GM21529 (cell line): ENCODE results near the gene MPV17L.
"Not testable (repeated sequence)": the region's sequence is repeated elsewhere in the genome, so short reads cannot be mapped to it uniquely, and the experiment has no call there.

Source experiments
- ATAC-seq: cut with Tn5 transposase; IDR thresholded peaks from one replicate; pipeline ENCODE4 v1.9.1; 2021; ENCODE audit not compliant: unreplicated experiment

The MPV17L gene

GRCh38 chr16:15407756-15408155 lies 12.2 kb downstream of the MPV17L start:
- ATAC-seq, result not testable (repeated sequence)

DNA sequence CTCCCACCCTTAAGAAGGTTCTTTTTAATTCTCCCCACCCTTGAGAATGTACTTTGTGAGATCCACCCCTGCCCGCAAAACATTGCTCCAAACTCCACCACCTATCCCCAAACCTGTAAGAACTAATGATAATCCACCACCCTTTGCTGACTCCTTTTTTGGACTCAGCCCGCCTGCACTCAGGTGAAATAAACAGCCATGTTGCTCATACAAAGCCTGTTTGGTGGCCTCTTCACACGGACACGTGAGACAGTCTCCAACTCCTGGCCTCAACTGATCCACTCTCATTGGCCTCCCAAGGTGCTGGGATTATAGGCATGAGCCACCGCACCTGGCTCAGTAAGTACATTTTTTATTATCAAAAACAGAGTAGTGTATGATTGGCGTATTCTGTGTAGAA lies 13.9 kb downstream of the MPV17L start:
- ATAC-seq, result not testable (repeated sequence)

DNA sequence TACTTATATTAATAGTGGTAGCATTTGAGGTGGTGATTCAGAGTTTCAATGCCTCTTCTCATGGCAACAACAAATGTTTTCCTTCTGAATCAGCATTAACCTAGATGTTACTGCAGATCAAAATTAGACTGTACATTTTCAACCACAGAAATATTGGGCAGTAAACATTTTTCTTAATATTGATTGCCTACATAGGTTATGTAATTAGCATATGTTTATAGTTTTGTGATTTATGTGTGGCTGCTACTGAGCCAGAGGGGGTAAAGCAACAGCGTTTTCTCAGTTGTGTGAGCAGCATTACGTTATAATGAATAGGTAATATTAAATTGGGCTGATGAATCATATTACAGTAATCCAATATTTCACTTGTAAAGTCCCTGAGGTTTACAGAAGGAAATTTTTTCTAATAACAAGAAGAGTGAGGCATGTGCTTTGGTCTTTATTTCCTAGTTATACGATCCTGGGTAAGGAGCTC lies 20.0 kb downstream of the MPV17L start:
- no peak for ATAC-seq

DNA sequence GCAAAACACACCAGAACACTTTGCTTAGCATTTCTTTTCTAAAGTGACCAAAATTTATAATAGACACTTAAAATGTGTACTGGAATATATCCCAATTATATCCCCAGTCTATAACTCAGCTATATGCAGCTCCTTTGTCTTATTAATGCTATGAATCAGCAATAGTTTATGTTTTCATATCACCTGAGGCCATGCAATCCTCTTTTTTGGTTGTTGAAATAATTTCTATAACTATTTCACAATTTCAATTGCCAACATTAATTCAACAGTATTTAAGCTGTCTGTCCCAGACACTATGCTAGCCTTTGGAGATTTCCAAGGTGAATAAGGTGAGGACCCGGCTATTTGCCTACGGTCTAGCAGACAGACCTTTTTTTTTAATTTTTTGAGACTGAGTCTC lies 21.6 kb downstream of the MPV17L start:
- no peak for ATAC-seq

GRCh38 chr16:15418206-15418605 lies 22.7 kb downstream of the MPV17L start:
- ATAC-seq, result no peak

DNA sequence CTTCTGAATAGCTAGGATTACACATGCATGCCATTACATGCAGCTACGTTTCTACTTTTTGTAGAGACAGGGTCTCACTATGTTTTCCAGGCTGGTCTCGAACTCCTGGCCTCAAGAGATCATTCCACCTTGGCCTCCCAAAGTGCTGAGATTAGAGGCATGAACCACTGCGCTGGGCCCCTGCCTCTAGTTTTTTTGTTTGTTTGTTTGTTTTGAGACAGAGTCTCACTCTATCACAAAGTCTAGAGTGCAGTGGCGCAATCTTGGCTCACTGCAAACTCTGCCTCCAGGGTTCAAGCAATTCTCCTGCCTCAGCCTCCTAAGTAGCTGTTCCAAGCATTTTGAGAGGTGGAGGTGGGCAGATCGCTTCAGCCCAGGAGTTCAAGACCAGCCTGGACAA lies 26.1 kb downstream of the MPV17L start:
- ATAC-seq, result not testable (repeated sequence)

DNA sequence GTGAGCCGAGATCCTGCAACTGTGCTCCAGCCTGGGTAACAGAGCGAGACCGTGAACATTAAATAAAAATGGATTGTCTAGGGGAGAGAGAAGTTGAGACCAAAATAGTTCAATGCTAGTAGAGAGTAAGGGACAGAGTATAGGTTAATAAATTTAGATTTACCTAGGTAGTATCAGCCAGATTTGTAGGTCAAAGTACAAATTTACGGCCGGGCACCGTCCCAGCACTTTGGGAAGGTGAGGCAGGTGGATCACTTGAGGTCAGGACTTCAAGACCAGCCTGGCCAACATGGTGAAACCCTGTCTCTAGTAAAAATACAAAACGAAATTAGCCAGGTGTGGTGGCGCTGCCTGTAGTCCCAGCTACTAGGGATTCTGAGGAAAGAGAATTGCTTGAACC lies 26.7 kb downstream of the MPV17L start:
- no peak for ATAC-seq

- ATAC-seq, result no peak
Measured at GRCh38 chr16:15425861-15426260, 30.3 kb downstream of the MPV17L start.

DNA sequence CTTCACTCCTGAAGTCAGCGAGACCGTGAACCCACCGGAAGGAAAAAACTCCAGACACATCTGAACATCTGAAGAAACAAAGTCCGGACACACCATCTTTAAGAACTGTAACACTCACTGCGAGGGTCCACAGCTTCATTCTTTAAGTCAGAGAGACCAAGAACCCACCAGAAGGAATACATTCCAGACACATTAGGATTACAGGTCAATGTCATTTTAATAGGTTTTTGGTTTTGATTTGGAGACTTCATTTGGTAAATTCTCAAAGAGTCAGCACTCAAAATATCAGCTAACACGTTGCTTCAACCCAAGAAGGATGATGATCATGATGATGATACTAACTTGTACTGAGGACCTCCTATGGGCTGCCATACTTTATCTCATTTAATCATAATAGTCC lies 31.2 kb downstream of the MPV17L start:
- no peak for ATAC-seq

- ATAC-seq, result no peak
Measured at GRCh38 chr16:15427648-15428239, 32.2 kb downstream of the MPV17L start.

DNA sequence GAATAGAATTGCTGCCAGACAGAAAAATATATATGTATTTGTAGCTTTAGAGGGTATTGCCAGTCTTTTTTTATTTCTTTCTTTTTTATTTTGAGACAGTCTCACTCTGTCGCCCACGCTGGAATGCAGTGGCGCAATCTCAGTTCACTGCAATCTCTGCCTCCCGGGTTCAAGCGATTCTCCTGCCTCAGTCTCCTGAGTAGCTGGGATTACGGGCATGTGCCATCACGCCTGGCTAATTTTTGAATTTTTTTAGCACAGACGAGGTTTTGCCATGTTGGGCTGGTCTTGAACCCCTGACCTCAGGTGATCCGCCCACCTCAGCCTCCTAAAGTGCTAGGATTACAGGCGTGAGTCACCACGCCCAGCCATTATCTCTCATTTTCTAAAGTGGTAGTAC lies 35.3 kb downstream of the MPV17L start:
- not testable (repeated sequence) for ATAC-seq

- no peak for ATAC-seq
Measured at GRCh38 chr16:15434079-15434424, 38.5 kb downstream of the MPV17L start.

GRCh38 chr16:15434425-15435215 lies 39.1 kb downstream of the MPV17L start, which contains the start of gene BMERB1:
TSS of gene BMERB1 (plus strand) at chr16:15434588. CDS start at chr16:15434654, 66 bp downstream.
- ATAC-seq, result no peak

- ATAC-seq, result no peak
Measured at GRCh38 chr16:15435216-15435864, 39.8 kb downstream of the MPV17L start.

DNA sequence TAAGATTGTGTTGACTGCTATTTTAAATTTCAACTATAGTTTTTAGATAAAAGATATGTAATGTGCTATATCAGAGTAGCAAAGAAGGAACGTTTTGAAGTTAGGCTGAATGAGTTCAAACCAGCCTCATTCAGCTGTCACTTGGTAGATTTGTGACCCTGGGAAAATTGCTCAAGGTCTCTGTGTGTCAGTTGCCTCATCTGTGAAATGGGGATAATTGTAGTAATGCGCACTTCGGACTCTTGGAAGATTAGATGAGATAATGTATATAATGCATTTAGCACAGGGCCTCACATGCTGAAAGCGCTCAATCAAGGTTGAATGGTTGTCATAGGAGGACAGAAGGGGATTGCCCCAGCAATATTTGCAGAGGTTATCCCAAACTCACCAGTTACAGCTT lies 43.5 kb downstream of the MPV17L start:
- no peak for ATAC-seq

DNA sequence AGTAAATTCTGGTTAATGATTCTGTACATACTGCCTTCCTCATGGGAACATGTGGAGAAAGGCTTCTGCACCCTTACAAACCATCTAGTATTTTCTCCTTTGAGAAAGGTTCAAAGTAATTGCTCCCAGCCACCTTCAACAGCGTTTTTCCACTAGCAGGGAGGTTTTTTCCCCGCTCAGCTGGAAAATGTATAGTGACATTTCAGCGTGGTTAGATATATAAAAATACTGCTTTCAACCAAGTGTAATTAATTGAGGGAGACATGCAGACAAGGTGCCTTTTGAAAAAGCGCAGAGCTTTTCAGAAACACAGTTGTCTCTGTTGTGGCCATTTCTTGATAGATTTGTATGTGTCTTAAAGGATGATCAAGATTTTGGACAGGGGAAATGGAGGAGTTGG lies 44.0 kb downstream of the MPV17L start:
- ATAC-seq, result no peak

- no peak for ATAC-seq
Measured at GRCh38 chr16:15440852-15441251, 45.3 kb downstream of the MPV17L start.

- not testable (repeated sequence) for ATAC-seq
Measured at GRCh38 chr16:15442140-15442539, 46.6 kb downstream of the MPV17L start.

DNA sequence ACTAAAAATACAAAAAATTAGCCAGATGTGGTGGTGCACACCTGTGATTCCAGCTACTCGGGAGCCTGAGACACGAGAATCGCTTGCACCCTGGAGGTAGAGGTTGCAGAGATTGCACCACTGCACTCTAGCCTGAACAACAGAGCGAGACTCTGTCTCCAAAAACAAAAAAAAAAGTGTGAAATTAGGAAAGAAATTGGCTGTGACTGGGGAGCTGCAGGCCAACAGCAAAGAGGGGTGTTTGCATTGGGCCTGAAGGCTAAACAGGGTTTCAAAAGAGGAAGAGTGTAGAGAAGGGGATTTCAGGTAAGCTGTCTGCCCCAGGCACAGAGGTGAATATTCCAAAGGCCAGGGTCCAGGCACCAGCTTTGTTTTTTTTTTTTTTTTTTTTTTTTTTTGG lies 48.2 kb downstream of the MPV17L start:
- ATAC-seq, result no peak

DNA sequence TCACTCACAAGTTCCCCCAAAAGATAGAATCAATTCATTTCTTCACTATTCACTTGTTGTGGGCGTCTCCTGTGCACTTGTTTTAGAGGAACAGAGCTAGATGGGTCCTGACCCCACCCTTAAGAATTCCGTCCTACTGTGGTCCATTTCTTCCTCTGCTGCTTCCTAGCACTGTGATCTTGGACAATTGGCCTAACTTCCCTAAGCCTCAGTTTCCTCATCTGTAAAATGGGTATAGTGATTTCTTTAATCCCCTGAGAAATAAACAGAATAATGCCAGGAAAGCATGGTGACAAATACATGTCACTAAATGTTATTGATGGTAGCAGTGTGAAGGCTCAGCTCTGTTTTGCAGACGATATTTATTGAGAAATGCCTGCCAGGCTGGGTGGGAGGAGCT lies 48.7 kb downstream of the MPV17L start:
- ATAC-seq, result no peak

DNA sequence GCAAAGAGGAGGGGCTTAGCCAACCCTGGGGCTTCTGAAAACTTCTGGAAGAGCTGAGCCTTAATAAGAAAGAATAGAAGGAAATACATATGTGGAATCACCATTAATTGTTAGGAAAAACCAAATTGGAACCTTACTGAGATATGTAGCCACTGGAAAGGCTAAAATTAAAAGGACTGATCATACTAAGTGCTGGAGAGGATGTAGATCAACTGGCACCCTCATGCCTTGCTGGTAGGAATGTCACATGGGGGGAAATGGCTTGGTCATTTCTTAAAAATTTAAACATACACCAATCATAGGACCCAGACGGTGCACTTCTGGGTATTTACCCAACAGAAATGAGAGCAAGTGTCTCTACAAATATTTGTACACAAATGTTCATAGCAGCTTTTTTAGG lies 49.9 kb downstream of the MPV17L start:
- no peak for ATAC-seq

- ATAC-seq, result no peak
Measured at GRCh38 chr16:15446901-15447300, 51.3 kb downstream of the MPV17L start.
